ENCODE results near the gene PLP2. TPM values are rescaled to one million over a fixed set of nuclear protein-coding genes. Genes with fewer than 3 reads are reported as not detected.

The PLP2 gene
- total and polyA plus RNA-seq, 2 donors from 2014 or later: 58.6 to 139 TPM

GRCh38 chrX:49191574-49192011, 19.9 kb downstream of the PLP2 start:
- no peak for TF ChIP-seq CTCF (IDR thresholded peaks at IDR 0.05; ENCODE audit: borderline replicate concordance, extremely low read depth, insufficient read depth)
- H3K4me3 ChIP-seq (ENCODE audit: low read length in 3 of 3): peak overlapping the region; percentile 44 to 65 (median 54)
- H3K27me3 ChIP-seq (ENCODE audit: control insufficient read depth, insufficient read depth, low read length): no peaks in the 10 kb centered on the region
- intact Hi-C loops (cut with DNase I): no loop called here
- FAIRE-seq (no peak), DNase-seq (no peak)
- peak overlapping the region; percentile 15 to 73 (median 55) for H3K9ac ChIP-seq (ENCODE audit: low read length in 3 of 3)
- H3K9me3 ChIP-seq (ENCODE audit: control insufficient read depth in 2 of 3, insufficient read depth in 1 of 3, low read length in 3 of 3): no peaks in the 10 kb centered on the region
- H3K27ac ChIP-seq (ENCODE audit: low read depth in 2 of 2, low read length in 2 of 2): peak overlapping the region in 1 of 2 donors; percentile 67
- H3K4me1 ChIP-seq (ENCODE audit: control insufficient read depth in 2 of 3, insufficient read depth in 2 of 3, low read depth in 1 of 3, low read length in 3 of 3): no peaks in the 10 kb centered on the region
- H3K36me3 ChIP-seq (ENCODE audit: control insufficient read depth in 2 of 3, insufficient read depth in 3 of 3, low read length in 3 of 3): no peaks in the 10 kb centered on the region

GRCh38 chrX:49192722-49193328, 21.1 kb downstream of the PLP2 start:
- DNase-seq: peak in 1 of 5 donors; percentile 26
- intact Hi-C loops (cut with DNase I): no loop called here
- no peak overlapping the region for H3K9ac ChIP-seq (ENCODE audit: low read length in 3 of 3)
- TF ChIP-seq CTCF (IDR thresholded peaks at IDR 0.05; ENCODE audit: borderline replicate concordance, extremely low read depth, insufficient read depth): peak; percentile 28
- no peak for FAIRE-seq
- no peaks in the 10 kb centered on the region for H3K9me3 ChIP-seq (ENCODE audit: control insufficient read depth in 2 of 3, insufficient read depth in 1 of 3, low read length in 3 of 3)
- H3K4me1 ChIP-seq (ENCODE audit: control insufficient read depth in 2 of 3, insufficient read depth in 2 of 3, low read depth in 1 of 3, low read length in 3 of 3): no peaks in the 10 kb centered on the region
- no peaks in the 10 kb centered on the region for H3K36me3 ChIP-seq (ENCODE audit: control insufficient read depth in 2 of 3, insufficient read depth in 3 of 3, low read length in 3 of 3)
- no peak overlapping the region for H3K27ac ChIP-seq (ENCODE audit: low read depth in 2 of 2, low read length in 2 of 2)
- no peak overlapping the region for H3K4me3 ChIP-seq (ENCODE audit: low read length in 3 of 3)
- H3K27me3 ChIP-seq (ENCODE audit: control insufficient read depth, insufficient read depth, low read length): no peaks in the 10 kb centered on the region

GRCh38 chrX:49193542-49193964, 21.9 kb downstream of the PLP2 start:
- FAIRE-seq: no peak
- Histone ChIP-seq H3K27me3 (ENCODE audit: control insufficient read depth, insufficient read depth, low read length) (no peaks in the 10 kb centered on the region), H3K36me3 (ENCODE audit: control insufficient read depth in 2 of 3, insufficient read depth in 3 of 3, low read length in 3 of 3) (no peaks in the 10 kb centered on the region), H3K4me1 (ENCODE audit: control insufficient read depth in 2 of 3, insufficient read depth in 2 of 3, low read depth in 1 of 3, low read length in 3 of 3) (no peaks in the 10 kb centered on the region), H3K9me3 (ENCODE audit: control insufficient read depth in 2 of 3, insufficient read depth in 1 of 3, low read length in 3 of 3) (no peaks in the 10 kb centered on the region), H3K9ac (ENCODE audit: low read length in 3 of 3) (no peak overlapping the region), H3K4me3 (ENCODE audit: low read length in 3 of 3) (no peak overlapping the region), H3K27ac (ENCODE audit: low read depth in 2 of 2, low read length in 2 of 2) (no peak overlapping the region)
- no peak for DNase-seq
- intact Hi-C loops (cut with DNase I): no loop called here
- no peak for TF ChIP-seq CTCF (IDR thresholded peaks at IDR 0.05; ENCODE audit: borderline replicate concordance, extremely low read depth, insufficient read depth)

All from kidney (tissue), 14 donors.